ENCODE measurements around the gene MYLK2. TPM values are rescaled to one million over a fixed set of nuclear protein-coding genes. Genes with fewer than 3 reads are reported as not detected.
A peak's percentile ranks its signal among the peaks of the same experiment; 100 is the strongest.
"Not testable (repeated sequence)": the region's sequence is repeated elsewhere in the genome, so short reads cannot be mapped to it uniquely, and the experiment has no call there.

Gene MYLK2
- total RNA-seq, 1 donor from 2014 or later = 0.27 TPM

GRCh38 chr20:31813611-31814010 is 5.5 kb upstream of the MYLK2 start:
- DNase-seq (ENCODE audit: low spot score) = no peak
- intact Hi-C loops (cut with DNase I) = no loop called here
- no peak for ATAC-seq

DNA sequence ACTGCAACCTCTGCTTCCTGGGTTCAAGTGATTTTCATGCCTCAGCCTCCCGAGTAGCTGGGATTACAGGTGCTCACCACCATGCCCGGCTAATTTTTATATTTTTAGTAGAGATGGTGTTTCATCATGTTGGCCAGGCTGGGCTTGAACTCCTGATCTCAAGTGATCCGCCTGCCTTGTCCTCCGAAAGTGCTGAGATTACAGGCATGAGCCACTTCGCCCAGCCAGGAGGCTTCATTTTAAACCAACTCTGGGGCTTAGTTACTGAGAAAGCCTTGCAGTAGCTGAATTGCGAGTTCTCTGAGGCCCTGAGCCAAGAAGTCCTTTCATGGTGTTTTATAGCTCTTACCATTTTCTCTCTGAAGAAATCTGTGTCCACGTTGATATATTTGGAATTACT is 5.0 kb upstream of the MYLK2 start:
- ATAC-seq; DNase-seq (ENCODE audit: low spot score); intact Hi-C loops (cut with DNase I): not testable (repeated sequence)

DNA sequence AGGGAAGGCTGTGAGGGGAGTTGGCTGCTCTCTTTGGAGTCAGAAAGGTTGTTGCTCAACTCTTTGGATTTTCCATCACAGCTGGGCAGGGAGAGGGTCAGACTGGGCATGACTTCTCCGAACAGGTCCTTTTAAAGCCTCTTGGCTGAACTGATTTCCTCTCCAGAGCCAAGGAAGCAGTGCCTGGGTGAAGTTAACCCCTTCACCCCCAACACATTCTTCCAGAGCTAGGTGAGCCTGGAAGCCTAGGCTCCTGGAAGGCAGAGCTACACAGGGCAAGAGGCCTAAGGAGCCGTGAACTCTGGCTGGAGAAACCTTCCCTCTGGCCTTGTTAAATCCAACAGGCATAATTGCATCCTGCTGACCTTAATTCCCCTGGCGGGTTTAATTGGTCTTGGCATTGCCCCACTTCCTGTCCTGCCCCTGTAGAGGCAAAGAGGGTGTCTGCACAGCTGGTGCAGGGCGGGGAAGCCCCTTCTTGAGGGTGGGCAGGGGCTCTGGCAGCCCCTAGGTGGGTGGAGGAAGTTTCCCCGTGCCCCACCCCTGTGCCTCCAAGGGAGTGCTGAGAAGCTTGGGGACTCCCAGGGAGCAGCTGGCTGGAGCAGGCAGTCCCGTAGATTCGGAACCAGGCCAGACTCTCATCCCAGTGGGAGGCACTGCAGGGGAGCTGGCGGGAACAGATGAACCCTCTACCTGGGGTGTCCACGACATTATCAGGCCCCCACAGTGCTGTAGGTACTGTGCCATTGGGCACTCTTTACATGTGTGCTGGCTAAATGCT is 3.6 kb upstream of the MYLK2 start:
- peak; percentile 62 for ATAC-seq
- intact Hi-C loops (cut with DNase I) = no loop called here
- no peak for DNase-seq (ENCODE audit: low spot score)

- DNase-seq (ENCODE audit: low spot score) (no peak), ATAC-seq (no peak)
- intact Hi-C loops (cut with DNase I) = no loop called here
Measured at GRCh38 chr20:31816221-31816620, 2.9 kb upstream of the MYLK2 start.

- intact Hi-C loops (cut with DNase I) = no loop called here
- ATAC-seq (no peak), DNase-seq (ENCODE audit: low spot score) (no peak)
Measured at GRCh38 chr20:31817461-31817860, 1.7 kb upstream of the MYLK2 start.

DNA sequence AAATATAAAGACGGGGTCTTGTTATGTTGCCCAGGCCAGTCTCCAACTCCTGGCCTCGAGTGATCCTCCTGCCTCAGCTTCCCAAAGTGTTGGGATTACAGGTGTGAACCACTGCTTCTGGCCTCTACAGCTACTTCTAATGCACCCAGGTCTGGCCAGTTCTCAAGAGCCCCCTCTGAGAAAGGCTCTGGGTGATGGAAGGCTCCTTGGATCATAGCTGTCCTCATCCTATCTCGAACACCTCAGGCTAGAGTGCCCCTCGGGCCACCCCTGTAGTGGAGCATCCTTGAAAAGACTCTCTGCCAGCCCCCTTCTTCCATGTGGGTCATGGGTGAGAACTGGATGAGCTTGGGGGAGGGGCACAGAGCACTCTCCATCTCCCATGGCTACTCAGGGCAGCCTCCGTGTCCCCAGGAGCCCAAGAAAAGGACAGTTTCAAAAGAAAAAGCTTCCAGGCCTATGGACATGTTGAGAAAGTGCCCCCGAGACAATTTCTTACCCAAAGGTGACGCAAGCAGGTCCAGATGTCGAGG is 714 bp upstream of the MYLK2 start:
- intact Hi-C loops (cut with DNase I) = no loop called here
- DNase-seq (ENCODE audit: low spot score) (no peak), ATAC-seq (no peak)

DNA sequence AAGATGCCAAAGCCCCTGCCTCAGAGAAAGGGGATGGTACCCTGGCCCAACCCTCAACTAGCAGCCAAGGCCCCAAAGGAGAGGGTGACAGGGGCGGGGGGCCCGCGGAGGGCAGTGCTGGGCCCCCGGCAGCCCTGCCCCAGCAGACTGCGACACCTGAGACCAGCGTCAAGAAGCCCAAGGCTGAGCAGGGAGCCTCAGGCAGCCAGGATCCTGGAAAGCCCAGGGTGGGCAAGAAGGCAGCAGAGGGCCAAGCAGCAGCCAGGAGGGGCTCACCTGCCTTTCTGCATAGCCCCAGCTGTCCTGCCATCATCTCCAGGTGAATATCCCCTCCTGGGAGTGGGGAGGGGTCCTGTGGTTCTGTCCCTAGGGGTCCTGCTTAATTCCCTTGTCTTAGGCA is 1.1 kb downstream of the MYLK2 start:
- DNase-seq (ENCODE audit: low spot score) (no peak), ATAC-seq (no peak)
- intact Hi-C loops (cut with DNase I) = no loop called here

GRCh38 chr20:31821427-31821826 is 2.3 kb downstream of the MYLK2 start:
- intact Hi-C loops (cut with DNase I) = no loop called here

DNA sequence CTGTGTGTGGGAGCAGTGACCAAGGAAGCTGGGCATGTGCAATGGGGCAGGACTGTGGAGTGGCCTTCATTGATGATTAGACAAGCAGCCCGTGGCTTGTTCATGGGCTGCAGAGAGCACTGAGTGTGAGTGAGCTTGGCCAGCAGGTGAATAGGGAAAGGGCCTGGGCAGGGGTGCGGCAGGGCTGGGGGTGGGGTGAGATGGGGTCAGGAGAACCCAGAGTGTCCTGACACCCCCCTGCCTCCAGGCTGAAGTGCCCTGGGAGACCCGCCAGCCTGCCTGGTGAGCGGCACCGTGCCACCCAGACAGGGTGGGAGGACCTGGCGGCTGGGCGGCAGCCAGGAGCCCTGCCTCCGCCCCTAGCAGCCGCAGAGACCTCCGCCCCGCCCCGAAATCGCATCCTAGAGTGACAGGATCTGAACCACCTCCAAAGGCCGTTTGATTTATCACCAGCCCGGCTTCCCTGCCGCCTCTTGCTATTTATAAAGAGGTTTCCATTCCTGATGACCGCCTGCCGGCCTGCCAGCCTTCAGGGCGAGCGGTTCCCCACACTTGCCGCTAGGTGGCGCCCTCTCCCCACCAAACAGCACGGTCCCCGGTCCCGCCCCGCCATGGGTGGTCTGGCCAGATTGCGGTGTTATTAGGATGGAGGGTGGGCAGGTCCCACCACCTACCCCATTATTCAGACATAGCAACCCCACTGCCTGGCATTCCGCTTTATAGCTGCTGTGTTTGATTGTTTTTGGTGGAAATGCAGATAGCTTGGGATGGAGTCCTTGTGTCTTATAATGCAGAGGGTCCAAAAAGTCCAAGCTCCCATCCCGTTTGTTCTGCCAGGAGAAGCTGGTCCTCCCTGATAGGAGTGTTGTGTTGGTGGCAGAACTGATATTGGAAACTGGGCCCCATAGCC is 3.5 kb downstream of the MYLK2 start:
- DNase-seq (ENCODE audit: low spot score) = peak; percentile 89
- peak; percentile 94 for ATAC-seq
- intact Hi-C loops (cut with DNase I) = no loop called here

More at GRCh38 chr20:31821427-31821826, 2.3 kb downstream of the MYLK2 start:
- no peak for ATAC-seq
- DNase-seq (ENCODE audit: low spot score) = peak; percentile 51

DNA sequence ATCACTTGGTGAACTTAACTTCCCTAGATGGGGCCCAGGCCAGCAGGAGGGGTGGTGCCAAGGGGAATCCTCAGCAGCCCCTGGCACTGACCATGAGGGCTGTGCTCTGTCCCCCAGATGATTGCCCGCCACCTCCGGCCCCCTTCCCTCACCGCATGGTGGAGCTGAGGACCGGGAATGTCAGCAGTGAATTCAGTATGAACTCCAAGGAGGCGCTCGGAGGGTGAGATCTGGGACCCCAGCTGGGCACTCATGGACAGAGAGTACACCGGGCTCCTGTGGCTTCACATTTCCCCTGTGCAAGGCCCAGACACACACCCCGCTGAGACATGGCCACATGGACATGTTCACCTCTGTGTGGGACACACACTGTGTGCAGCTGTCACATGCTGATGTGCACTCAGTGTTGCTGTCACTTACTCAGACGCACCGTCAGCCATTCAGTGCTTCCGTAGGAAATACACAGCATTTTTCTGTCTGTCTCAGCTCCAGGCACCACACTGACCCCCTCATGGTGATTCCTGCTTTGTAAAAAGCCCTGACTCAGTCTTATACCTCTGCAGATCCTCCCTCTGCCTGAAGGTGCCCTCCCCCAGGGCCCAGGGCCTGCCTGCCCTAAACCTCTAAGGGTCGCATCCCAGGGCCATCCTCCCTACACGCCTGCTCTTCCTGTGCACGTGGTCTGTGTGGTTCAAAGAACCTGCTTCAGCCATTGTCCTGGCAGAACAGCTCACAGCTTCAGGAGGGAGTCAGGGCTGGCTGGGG is 4.4 kb downstream of the MYLK2 start:
- ATAC-seq = peak; percentile 44
- intact Hi-C loops (cut with DNase I) = no loop called here
- DNase-seq (ENCODE audit: low spot score) = no peak

- ATAC-seq (no peak), DNase-seq (ENCODE audit: low spot score) (no peak)
- intact Hi-C loops (cut with DNase I) = no loop called here
Measured at GRCh38 chr20:31824125-31824485, 4.9 kb downstream of the MYLK2 start.

DNA sequence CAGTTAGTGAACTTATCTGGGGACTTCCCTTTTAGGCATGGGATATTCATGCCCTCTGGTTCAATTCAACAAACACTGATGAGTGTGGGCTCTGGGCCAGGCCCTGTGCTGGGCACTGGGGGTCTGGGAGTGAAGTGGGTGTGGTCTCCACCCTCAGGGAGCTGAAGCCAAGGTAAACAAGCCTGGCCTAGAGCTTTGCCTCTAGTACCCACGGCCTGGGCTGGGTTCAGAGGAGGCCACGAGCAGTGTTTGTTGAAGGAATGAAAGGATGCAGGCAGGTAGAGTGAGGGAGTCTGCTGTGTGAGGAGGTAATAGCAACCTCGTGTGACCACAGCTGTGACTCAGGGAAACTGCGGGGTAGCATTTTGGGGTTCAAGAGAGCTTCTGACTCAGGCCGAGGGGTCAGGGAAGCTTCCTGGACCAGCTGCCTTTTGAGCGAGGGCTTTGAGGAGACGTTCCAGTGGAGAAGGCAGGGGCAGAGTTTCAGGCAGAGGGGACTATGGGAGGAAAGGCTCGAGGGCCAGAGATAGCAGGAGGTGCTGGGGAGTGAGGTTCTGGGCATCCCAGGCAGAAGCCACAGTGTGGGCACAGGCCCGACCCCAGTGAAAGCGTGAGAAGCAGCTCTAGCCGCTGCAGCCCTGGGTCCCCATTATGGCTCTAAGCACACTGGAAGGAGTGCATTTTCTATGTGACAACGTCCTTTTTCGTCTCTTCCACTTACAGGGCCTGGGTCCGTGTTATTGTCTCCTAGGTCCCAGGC is 5.6 kb downstream of the MYLK2 start:
- intact Hi-C loops (cut with DNase I) = no loop called here
- peak; percentile 33 for DNase-seq (ENCODE audit: low spot score)
- no peak for ATAC-seq

DNA sequence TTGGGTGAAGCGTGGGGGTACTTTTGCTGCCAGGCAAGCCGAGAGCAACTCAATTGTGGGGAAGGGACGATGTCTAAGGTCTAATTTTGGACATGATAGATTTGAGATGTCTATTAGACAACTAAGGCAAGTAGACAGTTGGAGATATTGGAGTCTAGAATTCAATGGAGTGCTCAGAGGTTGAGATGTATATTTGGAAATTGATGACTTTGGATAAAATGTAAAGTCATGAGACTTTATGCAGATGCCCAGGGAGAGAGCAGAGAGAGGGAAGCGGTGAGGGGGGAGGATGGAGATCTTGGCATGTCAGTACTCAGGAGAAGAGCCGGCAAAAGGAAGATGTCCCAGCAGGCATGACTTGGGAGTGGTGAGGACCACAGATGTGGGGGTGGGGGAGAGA is 6.9 kb downstream of the MYLK2 start:
- DNase-seq (ENCODE audit: low spot score) (no peak), ATAC-seq (no peak)
- intact Hi-C loops (cut with DNase I) = no loop called here

- no peak for ATAC-seq
- intact Hi-C loops (cut with DNase I) = no loop called here
- no peak for DNase-seq (ENCODE audit: low spot score)
Measured at GRCh38 chr20:31827059-31827458, 7.9 kb downstream of the MYLK2 start.

- intact Hi-C loops (cut with DNase I) = not testable (repeated sequence)
Measured at GRCh38 chr20:31828016-31828415, 8.9 kb downstream of the MYLK2 start.

DNA sequence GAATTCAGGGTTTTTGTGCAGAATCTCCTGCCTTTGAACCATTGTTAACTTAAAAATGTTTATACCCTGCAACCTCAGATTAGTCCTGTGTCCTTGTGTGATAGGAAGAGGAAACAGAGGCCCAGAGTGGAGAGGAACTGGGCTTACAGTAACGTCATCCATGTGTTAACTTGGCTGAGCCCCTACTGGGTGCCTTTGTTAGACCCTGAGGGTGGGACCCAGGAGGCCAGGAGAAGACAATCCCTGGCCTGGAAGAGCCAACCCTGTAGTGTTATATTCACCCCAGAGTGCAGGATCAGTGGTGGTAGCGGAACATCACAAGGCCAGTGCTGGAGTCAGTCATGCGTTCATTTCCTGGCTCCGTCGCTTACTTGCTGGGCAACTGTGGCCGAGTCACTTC is 10.6 kb downstream of the MYLK2 start:
- no peak for ATAC-seq
- intact Hi-C loops (cut with DNase I) = no loop called here
- no peak for DNase-seq (ENCODE audit: low spot score)

More at GRCh38 chr20:31828016-31828415, 8.9 kb downstream of the MYLK2 start:
- not testable (repeated sequence) for DNase-seq (ENCODE audit: low spot score); ATAC-seq

DNA sequence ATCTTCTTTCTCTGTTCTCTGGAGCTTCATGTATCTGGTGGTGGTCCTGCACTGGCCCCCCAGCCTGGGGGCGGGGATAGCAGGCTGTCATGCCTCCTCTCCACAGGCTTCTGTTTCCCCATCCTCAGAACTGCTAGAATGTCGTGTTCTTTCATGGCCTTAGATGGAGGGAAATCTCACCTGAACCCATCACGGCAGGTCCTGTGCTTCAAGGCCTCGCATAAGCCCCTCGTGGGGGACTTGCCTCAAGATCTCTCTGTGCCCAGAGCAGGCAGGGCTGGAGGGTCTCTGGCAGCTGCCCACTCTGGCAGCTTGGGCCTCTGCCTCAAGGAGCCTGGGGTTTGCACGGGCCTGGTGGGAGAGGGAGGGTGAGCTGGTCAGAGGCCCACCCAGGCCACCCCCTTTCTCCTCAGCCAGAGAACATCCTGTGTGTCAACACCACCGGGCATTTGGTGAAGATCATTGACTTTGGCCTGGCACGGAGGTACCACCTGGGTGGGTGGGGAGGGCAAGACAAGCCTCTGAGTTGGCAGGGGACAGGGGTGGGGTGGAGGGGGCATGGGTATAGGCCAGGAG is 11.3 kb downstream of the MYLK2 start:
- intact Hi-C loops (cut with DNase I) = no loop called here
- no peak for ATAC-seq
- no peak for DNase-seq (ENCODE audit: low spot score)

- DNase-seq (ENCODE audit: low spot score) = no peak
- ATAC-seq = no peak
Measured at GRCh38 chr20:31831211-31831610, 12.1 kb downstream of the MYLK2 start.

More at GRCh38 chr20:31831211-31831610, 12.1 kb downstream of the MYLK2 start:
- intact Hi-C loops (cut with DNase I) = no loop called here

Measured in sciatic nerve (tissue), 2 donors.